Astrocyte (in vitro differentiated cells and primary cell): Measurements from ENCODE around the gene COL16A1.

ENCODE experiments used
- CTCF ChIP-seq: IDR thresholded peaks from 2 replicates; pipeline ENCODE4 v1.5.1; 2011; ENCODE audit warnings: low read depth, mild to moderate bottlenecking, inconsistent platforms, low read length, moderate library complexity; ENCODE audit not compliant: insufficient read depth
- EZH2 ChIP-seq: IDR thresholded peaks from 2 replicates; pipeline ENCODE4 v1.6.1; 2012; ENCODE audit warnings: mild to moderate bottlenecking, low read length, inconsistent platforms; ENCODE audit not compliant: insufficient read depth

GRCh38 chr1:31659889-31660288 is 43.9 kb downstream of the COL16A1 start:
- TF ChIP-seq EZH2 (no peak), CTCF (no peak)
